OCI-LY7 (cell line): Measurements from ENCODE around the gene PTCD1. TPM values are rescaled to one million over a fixed set of nuclear protein-coding genes. Genes with fewer than 3 reads are reported as not detected.

Experiments used
- BruUV-seq: library from RNA; stranded (reverse); fragments of 400-500 nt; replicated peaks from 2 replicates; lab custom pipeline; 2021; lab: Mats Ljungman, UMichigan
- CTCF ChIA-PET: fragments of 300-600 bp; sonication (Branson Sonifier 250); formaldehyde crosslinking; loops from one replicate; lab custom pipeline; 2022; ENCODE audit warnings: antibody characterized with exemption; ENCODE audit not compliant: unreplicated experiment; lab: Charles Lee
- POLR2A ChIA-PET: fragments of 300-600 bp; sonication (Branson Sonifier 250); formaldehyde crosslinking; loops from one replicate; lab custom pipeline; 2022; ENCODE audit warnings: antibody characterized with exemption; lab: Charles Lee
- DNase-seq: peaks from one replicate; pipeline ENCODE4 v3.0.0-alpha.2; 2015; ENCODE audit warnings: low spot score
- H2AFZ ChIP-seq: fragments of 200-600 bp; sonication (generic), shearing (Covaris generic); 2 replicates; pipeline ENCODE4 v1.6.1; 2014; ENCODE audit warnings: mild to moderate bottlenecking, antibody characterized with exemption, low read length, moderate library complexity
- H3K27ac ChIP-seq: fragments of 200-600 bp; sonication (generic); 2 replicates; pipeline ENCODE4 v1.5.1; 2014; ENCODE audit warnings: mixed run types, low read depth, mild to moderate bottlenecking, moderate library complexity, low read length, inconsistent platforms; ENCODE audit not compliant: poor library complexity, severe bottlenecking
- H3K36me3 ChIP-seq: fragments of 200-600 bp; sonication (generic); 2 replicates; pipeline ENCODE4 v1.6.1; 2014; ENCODE audit warnings: mild to moderate bottlenecking, antibody characterized with exemption, low read length, moderate library complexity, mixed read lengths; ENCODE audit not compliant: insufficient read depth
- H3K4me1 ChIP-seq: fragments of 200-600 bp; sonication (generic); 2 replicates; pipeline ENCODE4 v1.5.1; 2014; ENCODE audit warnings: mild to moderate bottlenecking, low read length; ENCODE audit not compliant: insufficient read depth, poor library complexity, severe bottlenecking
- H3K4me2 ChIP-seq: fragments of 200-600 bp; sonication (generic); 2 replicates; pipeline ENCODE4 v1.6.1; 2014; ENCODE audit warnings: mild to moderate bottlenecking, low read length
- H3K4me3 ChIP-seq: fragments of 200-600 bp; sonication (generic); 2 replicates; pipeline ENCODE4 v1.5.1; 2014; ENCODE audit warnings: mild to moderate bottlenecking, low read depth, low read length; ENCODE audit not compliant: poor library complexity, severe bottlenecking
- H3K79me2 ChIP-seq: fragments of 200-600 bp; sonication (generic); 2 replicates; pipeline ENCODE4 v1.6.1; 2016; ENCODE audit warnings: low read depth, mild to moderate bottlenecking, low read length, moderate library complexity, mixed read lengths; ENCODE audit not compliant: insufficient read depth
- H3K9me2 ChIP-seq: fragments of 200-600 bp; sonication (generic); 2 replicates; pipeline ENCODE4 v1.6.1; 2016; ENCODE audit warnings: mild to moderate bottlenecking, low read length, mixed read lengths; ENCODE audit not compliant: insufficient read depth
- H3K9me3 ChIP-seq: fragments of 200-600 bp; sonication (generic); 2 replicates; pipeline ENCODE4 v1.6.1; 2014; ENCODE audit warnings: mild to moderate bottlenecking, mixed run types, low read length, mixed read lengths
- H4K20me1 ChIP-seq: fragments of 200-600 bp; sonication (generic); 2 replicates; pipeline ENCODE4 v1.6.1; 2014; ENCODE audit warnings: mild to moderate bottlenecking, antibody characterized with exemption, low read length, moderate library complexity, mixed read lengths; ENCODE audit not compliant: insufficient read depth
- CTCF ChIP-seq: fragments of 200-600 bp; sonication (generic); conservative IDR thresholded peaks from 2 replicates; pipeline ENCODE4 v1.5.1; 2014; ENCODE audit warnings: mild to moderate bottlenecking, antibody characterized with exemption, low read length, moderate library complexity, mixed read lengths
- EZH2phosphoT487 ChIP-seq: fragments of 200-600 bp; sonication (generic); IDR thresholded peaks from 2 replicates; pipeline ENCODE4 v1.6.1; 2018; ENCODE audit warnings: low read depth, borderline replicate concordance, mild to moderate bottlenecking, mixed run types, antibody characterized with exemption, low read length, moderate library complexity, mixed read lengths
- intact Hi-C: fragments of 100-400 bp; cut with micrococcal nuclease; formaldehyde crosslinking; loops from one replicate; pipeline ENCODE4 v1.10.0; 2022; ENCODE audit not compliant: unreplicated experiment
- total RNA-seq, 2 experiments: library from RNA; depleted of rRNA in 1 of 2; stranded (reverse); fragments of >200 nt in 1 of 2; shearing (Covaris generic) in 1 of 2; gene quantifications; 2 replicates each; pipeline ENCODE4 v1.2.3, GENCODE V29; 2014 to 2022

The PTCD1 gene
- total RNA-seq, 2 experiments from 2014 or later: 11.0 to 11.3 TPM

DNA sequence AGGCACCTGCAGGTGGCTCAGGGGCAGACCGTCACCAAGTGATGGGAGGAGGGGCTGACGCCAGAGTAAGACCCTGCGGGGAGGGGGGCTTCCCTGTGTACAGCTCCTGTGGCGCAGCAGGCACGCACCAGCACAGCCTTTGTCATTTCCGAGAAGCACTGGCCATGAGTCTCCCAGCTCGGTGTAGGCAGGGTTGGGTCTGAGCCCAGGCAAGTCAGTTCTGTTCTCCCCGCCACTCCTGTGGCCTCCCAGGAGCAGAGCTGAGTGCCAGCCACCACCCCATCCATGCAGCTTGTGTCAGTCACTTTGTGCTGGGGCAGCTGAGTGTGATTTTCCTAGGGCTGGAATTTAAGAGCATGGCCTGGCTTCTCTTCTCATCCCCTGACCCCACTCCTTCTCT is 13.3 kb upstream of the PTCD1 start:
- H3K36me3 ChIP-seq: peaks cover 97% of the 10 kb centered on the region

GRCh38 chr7:99449326-99449725 is 10.7 kb upstream of the PTCD1 start:
- BruUV-seq: no TSS peak
- peaks cover 94% of the 10 kb centered on the region for H3K36me3 ChIP-seq
- H3K27ac ChIP-seq: no peak overlapping the region
- no peaks in the 10 kb centered on the region for H3K9me2 ChIP-seq
- no peaks in the 10 kb centered on the region; the same call in 1 of the 2 replicates for H4K20me1 ChIP-seq
- H3K9me3 ChIP-seq: no peaks in the 10 kb centered on the region
- TF ChIP-seq CTCF (no peak), EZH2phosphoT487 (no peak)
- no peak overlapping the region for H3K4me3 ChIP-seq
- ChIA-PET POLR2A (no interaction called here), CTCF (no interaction called here)
- no peak overlapping the region for H3K4me2 ChIP-seq
- no peaks in the 10 kb centered on the region for H3K4me1 ChIP-seq
- no peak for DNase-seq
- no peak overlapping the region for H2AFZ ChIP-seq
- H3K79me2 ChIP-seq: no peaks in the 10 kb centered on the region
- intact Hi-C loops: no loop called here

More for the DNA sequence above, 13.3 kb upstream of the PTCD1 start:
- no peaks in the 10 kb centered on the region; the same call in 1 of the 2 replicates for H4K20me1 ChIP-seq
- H3K4me2 ChIP-seq: no peak overlapping the region
- TF ChIP-seq CTCF (no peak), EZH2phosphoT487 (no peak)
- H3K9me2 ChIP-seq: no peaks in the 10 kb centered on the region
- no peaks in the 10 kb centered on the region for H3K79me2 ChIP-seq
- H3K27ac ChIP-seq: no peak overlapping the region
- ChIA-PET POLR2A (no interaction called here), CTCF (no interaction called here)
- H3K4me1 ChIP-seq: no peaks in the 10 kb centered on the region
- no peak for DNase-seq
- H2AFZ ChIP-seq: no peak overlapping the region
- intact Hi-C loops: no loop called here
- BruUV-seq: no TSS peak
- no peak overlapping the region for H3K4me3 ChIP-seq
- no peaks in the 10 kb centered on the region for H3K9me3 ChIP-seq

GRCh38 chr7:99448855-99449254 is 10.3 kb upstream of the PTCD1 start:
- POLR2A ChIA-PET: no interaction called here
- H3K36me3 ChIP-seq: peaks cover 94% of the 10 kb centered on the region
- CTCF ChIA-PET: no interaction called here

More at GRCh38 chr7:99448855-99449254, 10.3 kb upstream of the PTCD1 start:
- TF ChIP-seq EZH2phosphoT487 (no peak), CTCF (no peak)
- no peaks in the 10 kb centered on the region for H3K9me2 ChIP-seq
- DNase-seq: no peak
- H3K27ac ChIP-seq: no peak overlapping the region
- no peaks in the 10 kb centered on the region; the same call in 1 of the 2 replicates for H4K20me1 ChIP-seq
- H3K4me1 ChIP-seq: no peaks in the 10 kb centered on the region
- H2AFZ ChIP-seq: no peak overlapping the region
- H3K79me2 ChIP-seq: no peaks in the 10 kb centered on the region
- BruUV-seq: no TSS peak
- intact Hi-C loops: no loop called here
- no peak overlapping the region for H3K4me2 ChIP-seq
- H3K9me3 ChIP-seq: no peaks in the 10 kb centered on the region
- no peak overlapping the region for H3K4me3 ChIP-seq
